H1 (cell line): ENCODE measurements around the gene ZNF687. TPM values are rescaled to one million over a fixed set of nuclear protein-coding genes. Genes with fewer than 3 reads are reported as not detected.
A peak's percentile ranks its signal among the peaks of the same experiment; 100 is the strongest.

Experiments used
- CEBPB ChIP-seq: IDR thresholded peaks from 2 replicates; pipeline ENCODE4 v1.6.1; 2012; ENCODE audit warnings: low read depth, low read length
- CHD1 ChIP-seq: IDR thresholded peaks from 2 replicates; pipeline ENCODE4 v1.6.1; 2012; ENCODE audit warnings: low read depth, low read length, improper control_type of control experiment
- GTF2F1 ChIP-seq: IDR thresholded peaks from 2 replicates; pipeline ENCODE4 v1.6.1; 2012; ENCODE audit warnings: low read depth, low read length, improper control_type of control experiment, borderline replicate concordance
- NANOG ChIP-seq: IDR thresholded peaks from 2 replicates; pipeline ENCODE4 v1.6.1; 2011; ENCODE audit warnings: low read length, low read depth, mild to moderate bottlenecking, inconsistent platforms; ENCODE audit not compliant: insufficient read depth, poor library complexity, severe bottlenecking
- POLR2A ChIP-seq, 2 experiments: IDR thresholded peaks; 1 replicate in 1 of 2; 2 replicates in 1 of 2; pipeline ENCODE4 v1.6.1; 2011; ENCODE audit warnings: low read depth in 2 of 2, low read length in 2 of 2, mild to moderate bottlenecking in 2 of 2; ENCODE audit errors: control extremely low read depth in 1 of 2
- SIN3A ChIP-seq, 2 experiments: IDR thresholded peaks in 1 of 2; conservative IDR thresholded peaks in 1 of 2; 2 replicates each; pipeline ENCODE4 v1.6.1; 2011 to 2012; ENCODE audit warnings: low read length in 2 of 2, improper control_type of control experiment in 1 of 2, low read depth in 1 of 2, mild to moderate bottlenecking in 1 of 2
- TBP ChIP-seq: IDR thresholded peaks from 2 replicates; pipeline ENCODE4 v1.6.1; 2011; ENCODE audit warnings: low read depth, low read length, improper control_type of control experiment
- YY1 ChIP-seq: IDR thresholded peaks from 2 replicates; pipeline ENCODE4 v1.6.1; 2011; ENCODE audit warnings: low read depth, mild to moderate bottlenecking, low read length
- polyA plus RNA-seq, 7 experiments: library from polyadenylated mRNA; depleted of rRNA in 3 of 7; stranded (reverse) in 5 of 7; unstranded in 2 of 7; fragments of >200 nt in 5 of 7; fragments of 200-250 nt in 2 of 7; gene quantifications; 1 replicate in 5 of 7; 2 replicates in 1 of 7; 4 replicates in 1 of 7; pipeline versions ENCODE4 v1.2.1 to v1.2.3, GENCODE V29; 2011 to 2013; ENCODE audit warnings: missing spikeins in 2 of 7, mixed read lengths in 2 of 7
- total RNA-seq: library from RNA; stranded (reverse); fragmentation: NEBNext Ultra II Directional; extraction: Animal tissue kit (Norgen Biotek cat#: 25700); gene quantifications from 2 replicates; pipeline ENCODE4 v1.2.1, GENCODE V29; 2021
- TF ChIP-seq, protein P1 (sequence below): fragments of 300-600 bp; sonication (generic); IDR thresholded peaks from 2 replicates; pipeline ENCODE4 v1.7.1; 2012; ENCODE audit warnings: low read length, moderate library complexity, mild to moderate bottlenecking, inconsistent platforms; ENCODE audit not compliant: insufficient replicate concordance
- TF ChIP-seq, protein P2 (sequence below): IDR thresholded peaks from 2 replicates; pipeline ENCODE4 v1.6.1; 2012; ENCODE audit warnings: inconsistent platforms

Gene ZNF687
- total and polyA plus RNA-seq, 2 of the 8 experiments (the other 6 are each of a cell fraction or from before 2014, with no cell fraction given), result 45.9 to 69.9 TPM

DNA sequence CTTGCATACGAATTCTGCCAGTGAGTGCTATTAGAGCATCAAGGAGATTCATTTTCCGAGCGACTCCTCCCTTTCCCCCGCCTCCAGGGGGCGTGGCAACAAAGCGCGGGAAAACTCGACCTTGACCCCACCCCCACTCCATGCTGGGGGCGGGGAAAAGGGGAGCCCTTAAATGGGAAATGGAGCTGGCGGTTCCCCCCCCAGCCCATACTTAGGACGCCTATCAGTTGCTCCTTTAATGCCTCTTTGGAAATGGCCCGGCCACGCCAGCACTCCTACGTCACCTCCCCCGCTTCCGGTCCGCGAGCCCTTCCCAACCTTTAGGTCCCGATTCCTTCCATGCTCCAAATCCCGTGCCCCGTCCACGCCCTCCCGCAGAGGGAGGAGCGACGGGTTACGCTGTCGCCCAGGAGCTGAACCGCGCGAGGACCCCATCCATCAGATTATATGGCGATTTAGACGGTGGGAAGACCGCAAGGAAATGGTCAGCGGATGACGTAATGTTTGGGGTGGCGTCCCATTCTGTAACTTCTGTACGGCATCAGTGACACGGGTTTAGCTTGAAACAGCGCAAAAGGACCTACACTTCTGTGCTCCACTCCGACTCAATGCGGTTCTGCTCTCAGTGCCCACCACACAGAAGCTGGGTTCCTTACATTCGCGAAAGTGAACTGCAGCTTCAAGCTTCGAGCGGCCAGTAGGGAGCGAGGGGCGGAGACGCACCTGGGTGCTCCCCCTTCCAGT lies 702 bp upstream of the ZNF687 start (continued):
- TF ChIP-seq, protein P1, sequence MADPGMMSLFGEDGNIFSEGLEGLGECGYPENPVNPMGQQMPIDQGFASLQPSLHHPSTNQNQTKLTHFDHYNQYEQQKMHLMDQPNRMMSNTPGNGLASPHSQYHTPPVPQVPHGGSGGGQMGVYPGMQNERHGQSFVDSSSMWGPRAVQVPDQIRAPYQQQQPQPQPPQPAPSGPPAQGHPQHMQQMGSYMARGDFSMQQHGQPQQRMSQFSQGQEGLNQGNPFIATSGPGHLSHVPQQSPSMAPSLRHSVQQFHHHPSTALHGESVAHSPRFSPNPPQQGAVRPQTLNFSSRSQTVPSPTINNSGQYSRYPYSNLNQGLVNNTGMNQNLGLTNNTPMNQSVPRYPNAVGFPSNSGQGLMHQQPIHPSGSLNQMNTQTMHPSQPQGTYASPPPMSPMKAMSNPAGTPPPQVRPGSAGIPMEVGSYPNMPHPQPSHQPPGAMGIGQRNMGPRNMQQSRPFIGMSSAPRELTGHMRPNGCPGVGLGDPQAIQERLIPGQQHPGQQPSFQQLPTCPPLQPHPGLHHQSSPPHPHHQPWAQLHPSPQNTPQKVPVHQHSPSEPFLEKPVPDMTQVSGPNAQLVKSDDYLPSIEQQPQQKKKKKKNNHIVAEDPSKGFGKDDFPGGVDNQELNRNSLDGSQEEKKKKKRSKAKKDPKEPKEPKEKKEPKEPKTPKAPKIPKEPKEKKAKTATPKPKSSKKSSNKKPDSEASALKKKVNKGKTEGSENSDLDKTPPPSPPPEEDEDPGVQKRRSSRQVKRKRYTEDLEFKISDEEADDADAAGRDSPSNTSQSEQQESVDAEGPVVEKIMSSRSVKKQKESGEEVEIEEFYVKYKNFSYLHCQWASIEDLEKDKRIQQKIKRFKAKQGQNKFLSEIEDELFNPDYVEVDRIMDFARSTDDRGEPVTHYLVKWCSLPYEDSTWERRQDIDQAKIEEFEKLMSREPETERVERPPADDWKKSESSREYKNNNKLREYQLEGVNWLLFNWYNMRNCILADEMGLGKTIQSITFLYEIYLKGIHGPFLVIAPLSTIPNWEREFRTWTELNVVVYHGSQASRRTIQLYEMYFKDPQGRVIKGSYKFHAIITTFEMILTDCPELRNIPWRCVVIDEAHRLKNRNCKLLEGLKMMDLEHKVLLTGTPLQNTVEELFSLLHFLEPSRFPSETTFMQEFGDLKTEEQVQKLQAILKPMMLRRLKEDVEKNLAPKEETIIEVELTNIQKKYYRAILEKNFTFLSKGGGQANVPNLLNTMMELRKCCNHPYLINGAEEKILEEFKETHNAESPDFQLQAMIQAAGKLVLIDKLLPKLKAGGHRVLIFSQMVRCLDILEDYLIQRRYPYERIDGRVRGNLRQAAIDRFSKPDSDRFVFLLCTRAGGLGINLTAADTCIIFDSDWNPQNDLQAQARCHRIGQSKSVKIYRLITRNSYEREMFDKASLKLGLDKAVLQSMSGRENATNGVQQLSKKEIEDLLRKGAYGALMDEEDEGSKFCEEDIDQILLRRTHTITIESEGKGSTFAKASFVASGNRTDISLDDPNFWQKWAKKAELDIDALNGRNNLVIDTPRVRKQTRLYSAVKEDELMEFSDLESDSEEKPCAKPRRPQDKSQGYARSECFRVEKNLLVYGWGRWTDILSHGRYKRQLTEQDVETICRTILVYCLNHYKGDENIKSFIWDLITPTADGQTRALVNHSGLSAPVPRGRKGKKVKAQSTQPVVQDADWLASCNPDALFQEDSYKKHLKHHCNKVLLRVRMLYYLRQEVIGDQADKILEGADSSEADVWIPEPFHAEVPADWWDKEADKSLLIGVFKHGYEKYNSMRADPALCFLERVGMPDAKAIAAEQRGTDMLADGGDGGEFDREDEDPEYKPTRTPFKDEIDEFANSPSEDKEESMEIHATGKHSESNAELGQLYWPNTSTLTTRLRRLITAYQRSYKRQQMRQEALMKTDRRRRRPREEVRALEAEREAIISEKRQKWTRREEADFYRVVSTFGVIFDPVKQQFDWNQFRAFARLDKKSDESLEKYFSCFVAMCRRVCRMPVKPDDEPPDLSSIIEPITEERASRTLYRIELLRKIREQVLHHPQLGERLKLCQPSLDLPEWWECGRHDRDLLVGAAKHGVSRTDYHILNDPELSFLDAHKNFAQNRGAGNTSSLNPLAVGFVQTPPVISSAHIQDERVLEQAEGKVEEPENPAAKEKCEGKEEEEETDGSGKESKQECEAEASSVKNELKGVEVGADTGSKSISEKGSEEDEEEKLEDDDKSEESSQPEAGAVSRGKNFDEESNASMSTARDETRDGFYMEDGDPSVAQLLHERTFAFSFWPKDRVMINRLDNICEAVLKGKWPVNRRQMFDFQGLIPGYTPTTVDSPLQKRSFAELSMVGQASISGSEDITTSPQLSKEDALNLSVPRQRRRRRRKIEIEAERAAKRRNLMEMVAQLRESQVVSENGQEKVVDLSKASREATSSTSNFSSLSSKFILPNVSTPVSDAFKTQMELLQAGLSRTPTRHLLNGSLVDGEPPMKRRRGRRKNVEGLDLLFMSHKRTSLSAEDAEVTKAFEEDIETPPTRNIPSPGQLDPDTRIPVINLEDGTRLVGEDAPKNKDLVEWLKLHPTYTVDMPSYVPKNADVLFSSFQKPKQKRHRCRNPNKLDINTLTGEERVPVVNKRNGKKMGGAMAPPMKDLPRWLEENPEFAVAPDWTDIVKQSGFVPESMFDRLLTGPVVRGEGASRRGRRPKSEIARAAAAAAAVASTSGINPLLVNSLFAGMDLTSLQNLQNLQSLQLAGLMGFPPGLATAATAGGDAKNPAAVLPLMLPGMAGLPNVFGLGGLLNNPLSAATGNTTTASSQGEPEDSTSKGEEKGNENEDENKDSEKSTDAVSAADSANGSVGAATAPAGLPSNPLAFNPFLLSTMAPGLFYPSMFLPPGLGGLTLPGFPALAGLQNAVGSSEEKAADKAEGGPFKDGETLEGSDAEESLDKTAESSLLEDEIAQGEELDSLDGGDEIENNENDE, result no peak
- no peak for TF ChIP-seq NANOG
- TF ChIP-seq CEBPB, result peak; percentile 51
- no peak for TF ChIP-seq GTF2F1
- peak; percentile 85 for TF ChIP-seq TBP
- 0 out of 2 replicates have a peak, but pooled peaks have one; percentile 57 for TF ChIP-seq YY1
- TF ChIP-seq SIN3A (conservative IDR thresholded peaks at IDR 0.05 in 1 of 2, IDR thresholded peaks at IDR 0.05 in 1 of 2; ENCODE audit: low read depth in 1 of 2, low read length in 2 of 2), result peak in 1 of 2 experiments; percentile 41; a peak in 1 of 4 replicates
- peak in 1 of 2 experiments; percentile 90; a peak in 2 of 3 replicates for TF ChIP-seq POLR2A (IDR thresholded peaks at IDR 0.05; ENCODE audit: control extremely low read depth in 1 of 2, low read depth in 2 of 2, low read length in 2 of 2)
- TF ChIP-seq, protein P2, sequence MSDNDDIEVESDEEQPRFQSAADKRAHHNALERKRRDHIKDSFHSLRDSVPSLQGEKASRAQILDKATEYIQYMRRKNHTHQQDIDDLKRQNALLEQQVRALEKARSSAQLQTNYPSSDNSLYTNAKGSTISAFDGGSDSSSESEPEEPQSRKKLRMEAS, result no peak; the same call in none of the 2 replicates
- TF ChIP-seq CHD1, result no peak
